ENCODE measurements around the gene SNAP25.

SNAP25 gene

GRCh38 chr20:10329387-10330005 is 110.9 kb downstream of the SNAP25 start:
- no peak for DNase-seq (ENCODE audit: low spot score)
- no peak for TF ChIP-seq CTCF (IDR thresholded peaks at IDR 0.05; ENCODE audit: borderline replicate concordance, control extremely low read depth, extremely low read depth, insufficient read depth, missing control alignments)
- in situ Hi-C loops (cut with MboI; ENCODE audit: low sequenced_read_pairs, unreplicated experiment) = no loop called here

DNA sequence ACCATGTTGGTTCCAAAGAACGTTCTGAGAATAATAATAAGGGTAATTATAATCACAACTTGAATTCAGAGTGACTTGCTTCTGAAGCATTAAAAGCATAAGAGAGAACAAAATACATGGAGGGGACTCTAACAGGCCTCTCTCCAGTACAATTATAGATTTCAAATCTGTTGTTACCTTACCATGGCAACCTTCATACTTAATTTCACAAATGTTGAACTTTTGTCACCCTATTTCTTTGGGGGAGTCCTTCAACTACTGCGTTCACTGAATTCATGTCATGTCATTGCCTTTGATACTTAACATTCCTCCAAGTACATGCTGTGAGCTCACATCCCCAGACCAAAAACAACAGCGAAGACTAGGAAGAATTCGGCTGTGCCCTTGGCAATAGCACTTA is 111.4 kb downstream of the SNAP25 start:
- in situ Hi-C loops (cut with MboI; ENCODE audit: low sequenced_read_pairs, unreplicated experiment) = no loop called here

GRCh38 chr20:10332656-10333415 is 114.2 kb downstream of the SNAP25 start:
- in situ Hi-C loops (cut with MboI; ENCODE audit: low sequenced_read_pairs, unreplicated experiment) = no loop called here
- no peak for DNase-seq (ENCODE audit: low spot score)
- TF ChIP-seq CTCF (IDR thresholded peaks at IDR 0.05; ENCODE audit: borderline replicate concordance, control extremely low read depth, extremely low read depth, insufficient read depth, missing control alignments) = no peak

More for the DNA sequence above, 111.4 kb downstream of the SNAP25 start:
- no peak for TF ChIP-seq CTCF (IDR thresholded peaks at IDR 0.05; ENCODE audit: borderline replicate concordance, control extremely low read depth, extremely low read depth, insufficient read depth, missing control alignments)
- no peak for DNase-seq (ENCODE audit: low spot score)

DNA sequence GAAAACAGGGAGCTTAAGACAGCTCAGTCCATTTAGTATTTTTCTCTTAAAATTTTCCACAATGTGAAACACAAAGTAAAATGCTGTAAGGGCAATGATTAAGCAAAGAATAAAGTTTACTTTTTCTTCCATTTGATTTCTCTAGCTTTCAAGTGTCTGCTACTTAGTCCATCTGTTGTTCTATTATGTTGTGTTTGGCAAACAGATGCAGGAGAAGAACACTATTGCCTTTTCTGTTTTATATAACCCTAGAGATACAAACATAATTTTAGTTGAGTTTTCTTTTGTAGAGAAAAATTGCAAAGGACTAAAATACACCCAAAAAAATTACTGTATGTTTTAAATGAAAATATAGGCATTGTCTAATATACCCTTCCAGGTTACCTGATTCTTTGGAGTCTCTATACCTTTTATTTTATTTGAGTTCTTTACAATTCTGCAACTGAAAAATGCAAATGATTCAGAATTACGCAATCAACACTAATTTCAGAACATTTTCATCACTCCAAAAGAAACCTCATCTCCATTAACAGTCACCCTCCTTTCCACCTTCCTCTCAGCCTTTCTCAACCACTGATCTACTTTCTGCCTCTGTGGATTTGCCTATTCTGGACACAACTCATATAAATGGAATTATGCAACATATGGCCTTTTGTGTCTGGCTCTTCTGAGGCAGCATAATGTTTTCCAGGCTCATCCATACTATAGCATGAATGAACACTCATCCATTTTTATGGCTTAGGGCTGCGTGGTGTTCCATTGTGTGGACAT is 118.5 kb downstream of the SNAP25 start:
- DNase-seq (ENCODE audit: low spot score) = no peak

DNA sequence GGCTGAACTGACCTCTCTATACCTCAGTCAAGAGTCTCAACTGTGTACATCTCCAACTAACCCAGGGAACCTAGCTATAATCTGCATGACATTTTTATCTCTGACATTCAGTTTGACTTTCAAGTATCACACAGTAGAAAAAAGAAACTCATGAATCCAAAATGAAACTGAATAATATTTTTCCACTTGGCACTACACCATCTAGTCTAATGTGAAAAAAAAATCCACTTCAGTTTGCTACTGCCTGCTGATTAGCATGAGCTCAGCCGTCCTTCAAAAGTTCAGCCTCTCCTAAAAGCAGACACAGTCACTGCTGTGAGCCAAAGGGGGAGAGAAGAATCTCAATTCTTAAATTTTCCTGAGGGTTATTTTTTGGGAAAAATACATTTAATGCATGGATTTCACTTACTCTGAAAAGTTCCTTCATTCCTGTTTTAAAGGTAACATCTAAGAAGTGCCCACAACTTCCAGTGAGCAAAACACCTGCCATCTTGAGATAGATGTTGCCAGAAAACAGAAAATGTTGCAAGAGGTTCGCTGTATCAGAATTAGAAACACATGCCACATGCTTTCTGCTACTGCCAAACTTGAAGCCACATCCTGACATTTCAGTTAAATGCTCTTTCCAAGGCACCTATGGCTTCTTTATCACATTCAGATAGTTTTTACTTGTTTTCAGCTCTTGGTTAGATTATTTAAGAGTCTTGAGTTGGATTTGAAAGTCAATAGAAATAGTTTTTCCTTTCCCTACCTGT is 120.0 kb downstream of the SNAP25 start:
- in situ Hi-C loops (cut with MboI; ENCODE audit: low sequenced_read_pairs, unreplicated experiment) = no loop called here
- no peak for TF ChIP-seq CTCF (IDR thresholded peaks at IDR 0.05; ENCODE audit: borderline replicate concordance, control extremely low read depth, extremely low read depth, insufficient read depth, missing control alignments)
- DNase-seq (ENCODE audit: low spot score) = no peak

More for the DNA sequence above, 118.5 kb downstream of the SNAP25 start:
- in situ Hi-C loops (cut with MboI; ENCODE audit: low sequenced_read_pairs, unreplicated experiment) = no loop called here
- TF ChIP-seq CTCF (IDR thresholded peaks at IDR 0.05; ENCODE audit: borderline replicate concordance, control extremely low read depth, extremely low read depth, insufficient read depth, missing control alignments) = no peak

DNA sequence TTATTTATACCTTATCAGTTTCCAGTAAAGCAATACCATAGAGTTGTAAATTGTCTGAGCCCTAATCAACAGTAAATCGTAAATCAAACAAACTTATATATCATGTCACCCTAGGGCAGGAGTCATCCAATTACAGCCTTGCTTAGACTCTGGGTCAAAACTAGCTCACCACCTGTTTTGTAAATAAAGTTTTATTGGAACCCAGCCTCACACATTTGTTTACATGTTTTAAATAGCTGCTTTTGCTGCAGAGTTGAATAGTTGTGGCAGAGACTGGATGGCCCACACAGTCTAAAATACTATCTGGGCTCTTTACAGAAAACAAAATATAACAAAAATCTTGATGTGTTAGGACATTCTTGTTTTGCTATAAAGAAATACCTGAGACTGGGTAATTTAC is 121.0 kb downstream of the SNAP25 start:
- in situ Hi-C loops (cut with MboI; ENCODE audit: low sequenced_read_pairs, unreplicated experiment) = no loop called here
- DNase-seq (ENCODE audit: low spot score) = no peak

More for the DNA sequence above, 121.0 kb downstream of the SNAP25 start:
- no peak for TF ChIP-seq CTCF (IDR thresholded peaks at IDR 0.05; ENCODE audit: borderline replicate concordance, control extremely low read depth, extremely low read depth, insufficient read depth, missing control alignments)

All from GM13976 (cell line).